LNCaP clone FGC (cell line): ENCODE results near the gene C19orf85.
"Not testable (repeated sequence)": the region's sequence is repeated elsewhere in the genome, so short reads cannot be mapped to it uniquely, and the experiment has no call there.

Source experiments
- DNase-seq: peaks from one replicate; pipeline ENCODE4 v3.0.0-alpha.2; 2011; ENCODE audit warnings: low read depth
- H3K4me3 ChIP-seq: 2 replicates; pipeline ENCODE4 v1.5.1; 2011; ENCODE audit warnings: mild to moderate bottlenecking, low read depth, low read length, control low read depth
- TF ChIP-seq, protein P1 (sequence below): IDR thresholded peaks from 2 replicates; pipeline ENCODE4 v1.5.1; 2012; ENCODE audit warnings: mild to moderate bottlenecking; ENCODE audit not compliant: control insufficient read depth, insufficient read depth; ENCODE audit errors: extremely low read depth

The C19orf85 gene

DNA sequence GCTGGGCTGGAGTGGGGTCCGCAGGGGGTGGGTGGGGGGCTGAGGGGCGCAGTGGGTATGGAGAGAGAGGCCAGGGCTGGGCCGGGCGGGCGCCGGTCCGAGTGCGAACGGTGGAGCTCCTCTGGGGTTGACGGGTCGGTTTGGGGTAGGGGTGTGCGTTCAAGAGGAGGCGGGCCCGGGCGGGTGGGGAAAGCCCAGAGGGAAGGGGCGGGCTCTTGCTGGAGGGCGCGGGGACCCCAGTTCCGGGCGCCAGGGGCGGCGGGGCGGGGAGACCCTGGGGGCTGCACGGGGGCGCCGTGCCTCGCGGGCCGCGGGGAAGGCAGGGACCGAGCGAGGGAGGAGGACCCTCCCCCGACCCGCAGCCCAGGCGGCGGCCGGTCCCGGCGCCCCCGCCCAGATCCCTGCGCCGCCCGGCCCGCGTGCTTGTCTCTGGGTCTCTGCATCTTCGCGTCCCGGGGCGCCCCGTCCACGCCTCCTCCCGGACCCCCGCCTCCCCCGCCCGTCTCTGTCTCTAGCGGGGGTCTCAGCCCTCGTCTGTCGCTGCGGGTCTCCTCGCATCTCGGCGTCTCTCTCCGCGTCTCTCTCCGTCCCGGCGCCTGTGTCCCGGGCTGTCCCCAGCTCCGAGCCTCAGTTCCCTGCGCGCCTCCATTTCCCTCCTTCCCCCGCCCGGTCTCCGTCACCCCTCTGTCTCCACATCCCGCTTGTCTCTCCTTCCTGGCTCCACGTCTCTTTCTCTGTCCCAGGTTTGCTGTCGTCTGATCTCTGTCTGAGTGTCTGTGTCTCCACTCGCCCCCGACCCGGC, 13.2 kb downstream of the C19orf85 start:
- TF ChIP-seq, protein P1, sequence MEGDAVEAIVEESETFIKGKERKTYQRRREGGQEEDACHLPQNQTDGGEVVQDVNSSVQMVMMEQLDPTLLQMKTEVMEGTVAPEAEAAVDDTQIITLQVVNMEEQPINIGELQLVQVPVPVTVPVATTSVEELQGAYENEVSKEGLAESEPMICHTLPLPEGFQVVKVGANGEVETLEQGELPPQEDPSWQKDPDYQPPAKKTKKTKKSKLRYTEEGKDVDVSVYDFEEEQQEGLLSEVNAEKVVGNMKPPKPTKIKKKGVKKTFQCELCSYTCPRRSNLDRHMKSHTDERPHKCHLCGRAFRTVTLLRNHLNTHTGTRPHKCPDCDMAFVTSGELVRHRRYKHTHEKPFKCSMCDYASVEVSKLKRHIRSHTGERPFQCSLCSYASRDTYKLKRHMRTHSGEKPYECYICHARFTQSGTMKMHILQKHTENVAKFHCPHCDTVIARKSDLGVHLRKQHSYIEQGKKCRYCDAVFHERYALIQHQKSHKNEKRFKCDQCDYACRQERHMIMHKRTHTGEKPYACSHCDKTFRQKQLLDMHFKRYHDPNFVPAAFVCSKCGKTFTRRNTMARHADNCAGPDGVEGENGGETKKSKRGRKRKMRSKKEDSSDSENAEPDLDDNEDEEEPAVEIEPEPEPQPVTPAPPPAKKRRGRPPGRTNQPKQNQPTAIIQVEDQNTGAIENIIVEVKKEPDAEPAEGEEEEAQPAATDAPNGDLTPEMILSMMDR: no peak
- DNase-seq: no peak
- no peak overlapping the region for H3K4me3 ChIP-seq

DNA sequence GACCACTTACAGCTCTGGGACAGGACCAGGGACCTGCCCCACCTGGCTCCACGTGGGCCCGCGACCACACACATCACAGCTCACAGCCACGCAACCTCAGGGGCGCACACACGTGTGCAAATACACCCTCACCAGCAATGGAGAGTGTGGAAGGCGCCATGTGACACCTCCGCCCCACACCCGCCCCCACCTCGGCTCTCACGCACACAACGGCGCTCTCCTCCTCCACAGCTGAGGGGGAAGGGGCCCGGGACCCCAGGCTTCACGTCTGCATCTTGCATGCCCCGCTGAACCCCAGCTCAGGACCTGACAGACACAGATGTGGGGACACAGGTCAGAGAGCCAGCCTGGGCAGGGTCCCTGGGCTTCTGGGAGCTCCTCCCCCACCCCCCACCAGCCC, 15.1 kb downstream of the C19orf85 start:
- H3K4me3 ChIP-seq: no peak overlapping the region
- TF ChIP-seq, protein P1: no peak
- no peak for DNase-seq

DNA sequence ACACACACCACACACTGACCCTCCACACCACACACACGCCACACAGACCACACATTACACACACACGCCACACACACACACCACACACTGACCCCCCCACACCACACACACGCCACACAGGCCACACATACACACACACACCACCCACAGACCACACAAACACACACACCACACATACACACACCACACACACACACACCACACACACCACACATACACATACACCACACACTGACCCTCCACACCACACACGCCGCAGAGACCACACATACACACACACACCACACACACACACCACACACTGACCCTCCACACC, 16.4 kb downstream of the C19orf85 start:
- not testable (repeated sequence) for H3K4me3 ChIP-seq, DNase-seq

DNA sequence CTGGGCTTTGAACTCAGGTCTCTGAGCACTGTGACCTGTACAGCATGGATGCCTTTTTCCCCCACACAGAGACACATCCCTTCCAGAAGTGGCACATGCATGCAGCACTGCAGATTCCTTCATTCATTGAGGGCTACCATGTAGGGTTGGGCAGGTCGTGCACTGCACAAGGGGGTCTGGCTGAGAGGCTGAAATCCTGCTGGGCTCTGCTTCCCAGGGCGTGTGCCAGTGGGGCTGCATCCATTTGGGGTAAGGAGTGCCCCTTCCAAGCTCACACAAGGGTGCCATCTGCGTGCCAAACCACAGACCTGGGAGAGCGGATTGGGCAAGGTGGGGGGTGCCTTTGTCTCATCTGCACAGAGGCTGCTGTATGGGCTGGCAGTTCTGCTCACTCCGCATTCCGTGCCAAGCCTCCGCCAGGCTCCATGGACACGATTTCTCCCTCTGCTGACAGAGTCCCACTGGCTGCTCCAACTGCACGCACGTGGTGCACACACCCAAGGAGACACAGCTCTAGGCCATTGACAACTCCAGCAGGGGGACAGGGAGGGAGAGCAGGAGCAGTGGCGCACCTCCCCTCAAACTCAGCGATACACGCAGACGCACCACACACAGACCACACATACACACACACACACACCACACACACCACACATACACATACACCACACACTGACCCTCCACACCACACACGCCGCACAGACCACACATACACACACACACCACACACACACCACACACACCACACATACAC, 17.0 kb downstream of the C19orf85 start:
- TF ChIP-seq, protein P1: no peak
- no peak for DNase-seq

GRCh38 chr19:55446060-55446459, 18.5 kb downstream of the C19orf85 start:
- TF ChIP-seq, protein P1: no peak
- no peak for DNase-seq
- no peak overlapping the region for H3K4me3 ChIP-seq

More for the DNA sequence above, 17.0 kb downstream of the C19orf85 start:
- no peak overlapping the region for H3K4me3 ChIP-seq

DNA sequence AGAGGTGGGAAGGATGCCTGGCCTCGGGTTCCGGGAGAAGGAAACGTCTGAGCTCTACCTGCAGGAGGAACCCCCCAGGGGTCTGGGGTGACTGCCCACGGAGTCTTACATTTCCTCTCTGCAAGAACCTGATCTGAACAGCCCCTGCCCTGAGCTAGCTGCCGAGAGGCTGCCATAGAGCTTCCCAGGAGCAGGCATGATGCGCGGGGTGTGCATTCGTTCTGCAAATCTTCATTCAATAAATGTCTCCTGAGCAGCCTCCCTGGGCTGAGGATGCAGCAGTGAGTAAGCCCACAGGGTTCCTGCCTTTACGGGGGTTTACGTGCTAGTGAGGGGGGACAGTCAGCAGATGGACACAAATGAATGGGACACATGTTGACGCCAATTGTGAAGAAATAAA, 19.9 kb downstream of the C19orf85 start:
- H3K4me3 ChIP-seq: no peak overlapping the region
- no peak for DNase-seq
- TF ChIP-seq, protein P1: no peak

- TF ChIP-seq, protein P1: no peak
- DNase-seq: no peak
- H3K4me3 ChIP-seq: no peak overlapping the region
Observed at GRCh38 chr19:55443824-55444480, 20.6 kb downstream of the C19orf85 start.
